Middle frontal gyrus (tissue), 1 donor: ENCODE data around the gene MFRP.

Experiments
- DNase-seq: peaks from one replicate; pipeline ENCODE4 v3.0.0-alpha.2; 2015; ENCODE audit warnings: low spot score; ENCODE audit errors: extremely low spot score

Gene MFRP

DNA sequence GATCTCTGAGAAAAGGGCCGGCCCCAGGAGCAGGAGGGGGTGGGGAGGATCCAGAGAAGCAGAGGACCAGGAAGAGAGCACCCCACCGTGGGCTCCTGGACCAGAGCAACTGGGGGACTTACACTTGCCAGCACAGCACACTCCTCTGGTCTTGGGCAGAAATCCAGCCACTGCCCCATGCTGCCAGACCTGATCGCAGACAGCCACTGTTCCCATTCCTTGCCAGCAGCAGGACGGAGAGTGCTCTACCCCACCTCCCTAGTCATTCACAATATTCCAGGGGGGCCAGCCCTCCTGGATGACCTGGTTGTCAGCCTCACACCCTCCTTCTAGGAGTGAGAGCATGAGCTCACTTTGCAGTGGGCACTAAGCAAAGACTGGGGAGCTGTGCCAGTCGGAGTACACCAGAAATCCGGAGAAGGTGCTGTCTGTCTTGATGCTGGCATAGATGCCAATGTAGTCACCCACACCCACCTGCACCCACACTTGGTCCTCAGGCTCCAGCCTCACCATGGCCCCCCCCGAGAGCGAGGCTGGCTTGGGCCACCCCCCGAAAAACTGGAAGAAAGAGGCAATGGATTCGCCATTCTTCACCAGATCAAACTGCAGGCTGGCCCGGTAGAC lies 7.4 kb downstream of the MFRP start:
- no peak for DNase-seq

DNA sequence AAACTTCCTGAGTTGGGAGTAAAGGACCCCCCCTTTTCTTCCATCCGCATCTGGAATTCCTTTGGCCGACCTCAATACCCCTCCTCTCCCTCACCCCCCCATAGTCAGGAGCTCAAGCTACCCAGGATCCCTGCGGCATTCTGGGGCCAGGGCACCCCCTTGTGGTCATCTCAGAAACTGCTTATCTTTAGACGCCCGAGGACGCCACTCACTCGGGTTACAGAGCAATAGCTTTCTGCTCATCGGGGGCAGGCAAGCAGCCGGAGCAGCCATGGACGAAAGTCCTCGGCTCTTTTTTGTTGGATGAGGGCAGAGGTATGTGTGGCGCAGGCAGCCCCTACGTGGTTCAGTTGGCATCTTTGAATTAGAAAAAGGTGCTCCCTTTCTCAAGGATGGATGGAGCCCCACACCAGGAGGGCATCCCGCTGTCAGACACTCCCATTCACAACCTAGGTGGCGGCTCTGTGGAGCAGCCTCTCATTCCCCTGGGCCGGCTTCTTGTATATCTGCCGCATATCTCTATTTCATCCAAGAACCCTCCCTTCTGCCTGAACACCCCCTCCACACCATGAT lies 8.1 kb downstream of the MFRP start:
- no peak for DNase-seq

DNA sequence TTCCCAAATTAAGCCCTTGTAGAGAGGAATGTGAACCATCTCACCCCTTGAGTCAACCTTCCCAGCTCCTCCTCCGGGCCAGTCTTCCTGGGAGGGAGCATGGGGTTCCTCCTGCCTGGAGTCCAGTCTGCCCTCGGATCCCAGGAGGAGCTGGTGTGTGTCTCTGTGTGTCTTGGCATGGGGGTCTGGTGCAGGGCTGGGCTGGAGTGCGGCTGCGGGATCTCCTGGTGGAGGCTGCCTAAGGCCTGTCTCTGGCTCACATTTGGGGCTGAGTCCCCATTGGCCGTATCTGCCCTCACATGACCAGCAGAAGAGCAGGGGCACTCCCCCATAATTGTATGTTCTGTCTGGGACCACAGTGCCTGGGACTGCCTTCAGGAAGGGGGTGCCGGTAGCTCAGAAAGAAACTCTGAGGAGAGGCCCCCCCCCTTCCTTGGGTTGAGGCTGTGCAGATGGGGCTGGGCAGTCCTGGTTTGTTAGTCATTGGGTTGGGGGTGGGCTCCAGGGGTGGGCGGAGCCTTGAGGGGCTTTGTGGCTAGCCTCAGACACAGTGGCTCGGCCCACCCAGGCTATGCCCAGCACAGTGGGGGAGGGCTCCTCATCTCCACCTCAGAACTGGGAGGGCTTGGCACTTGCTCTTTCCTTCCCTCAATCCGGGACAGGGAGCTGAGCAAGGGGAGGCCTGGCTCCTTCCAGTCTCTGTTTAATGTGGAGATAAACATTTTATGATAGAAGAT lies 8.8 kb downstream of the MFRP start:
- DNase-seq, result no peak

DNA sequence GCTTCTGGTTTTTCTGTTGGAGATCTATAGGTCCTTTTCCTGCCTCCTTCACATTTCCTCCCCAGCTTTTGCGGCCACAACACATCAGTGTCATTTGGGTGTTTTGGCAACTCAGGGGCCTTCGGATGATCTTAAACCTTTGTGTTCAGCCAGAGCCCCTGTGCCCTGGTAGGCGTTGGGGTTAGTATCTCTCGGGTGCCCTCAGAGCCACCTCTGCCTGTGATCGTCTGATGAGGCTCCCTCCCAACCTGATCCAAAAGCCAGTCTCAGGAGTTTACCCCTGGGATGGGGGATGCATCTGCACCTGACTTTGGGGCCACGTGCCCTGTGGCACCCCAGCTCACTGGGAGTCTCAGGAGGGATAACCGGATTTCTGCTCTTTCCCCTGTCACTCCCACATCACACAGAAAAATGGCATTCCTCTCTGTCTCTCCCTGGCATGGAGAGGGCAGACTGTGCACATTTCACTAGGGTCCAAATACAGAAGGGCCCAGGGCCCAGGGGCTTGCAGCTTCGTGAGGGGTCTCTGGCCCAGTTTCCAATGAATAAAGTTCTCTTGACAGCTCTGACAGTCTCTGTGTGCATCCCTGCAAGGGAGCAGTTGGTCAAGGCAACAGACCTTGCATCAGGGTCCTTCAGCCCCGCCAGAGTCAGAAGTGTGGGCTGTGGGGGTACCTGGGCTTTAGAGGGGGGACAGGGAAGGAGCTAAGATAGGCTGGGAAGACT lies 9.6 kb downstream of the MFRP start:
- DNase-seq, result no peak

DNA sequence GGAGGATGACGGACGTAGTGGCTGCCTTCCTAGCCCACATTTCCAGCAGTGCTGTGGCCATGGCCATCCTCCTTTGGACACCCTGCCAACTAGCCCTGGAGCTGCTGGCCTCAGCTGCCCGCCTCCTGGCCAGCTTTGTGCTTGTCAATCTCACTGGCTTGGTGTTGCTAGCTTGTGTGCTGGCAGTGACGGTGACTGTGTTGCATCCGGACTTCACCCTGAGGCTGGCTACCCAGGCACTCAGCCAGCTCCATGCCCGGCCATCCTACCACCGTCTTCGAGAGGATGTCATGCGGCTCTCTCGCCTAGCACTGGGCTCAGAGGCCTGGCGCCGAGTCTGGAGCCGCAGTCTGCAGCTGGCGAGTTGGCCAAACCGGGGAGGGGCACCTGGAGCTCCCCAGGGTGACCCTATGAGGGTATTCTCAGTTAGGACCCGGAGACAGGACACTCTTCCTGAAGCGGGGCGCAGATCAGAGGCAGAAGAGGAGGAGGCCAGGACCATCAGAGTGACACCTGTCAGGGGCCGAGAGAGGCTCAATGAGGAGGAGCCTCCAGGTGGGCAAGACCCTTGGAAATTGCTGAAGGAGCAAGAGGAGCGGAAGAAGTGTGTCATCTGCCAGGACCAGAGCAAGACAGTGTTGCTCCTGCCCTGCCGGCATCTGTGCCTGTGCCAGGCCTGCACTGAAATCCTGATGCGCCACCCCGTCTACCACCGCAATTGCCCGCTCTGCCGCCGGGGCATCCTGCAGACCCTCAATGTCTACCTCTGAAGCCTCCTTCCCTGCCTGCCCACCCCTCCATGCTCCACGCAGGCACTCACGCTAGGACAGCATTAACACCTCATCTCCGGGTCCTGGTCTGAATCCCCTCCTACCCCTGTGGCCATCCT lies 10.6 kb downstream of the MFRP start:
- DNase-seq, result no peak

DNA sequence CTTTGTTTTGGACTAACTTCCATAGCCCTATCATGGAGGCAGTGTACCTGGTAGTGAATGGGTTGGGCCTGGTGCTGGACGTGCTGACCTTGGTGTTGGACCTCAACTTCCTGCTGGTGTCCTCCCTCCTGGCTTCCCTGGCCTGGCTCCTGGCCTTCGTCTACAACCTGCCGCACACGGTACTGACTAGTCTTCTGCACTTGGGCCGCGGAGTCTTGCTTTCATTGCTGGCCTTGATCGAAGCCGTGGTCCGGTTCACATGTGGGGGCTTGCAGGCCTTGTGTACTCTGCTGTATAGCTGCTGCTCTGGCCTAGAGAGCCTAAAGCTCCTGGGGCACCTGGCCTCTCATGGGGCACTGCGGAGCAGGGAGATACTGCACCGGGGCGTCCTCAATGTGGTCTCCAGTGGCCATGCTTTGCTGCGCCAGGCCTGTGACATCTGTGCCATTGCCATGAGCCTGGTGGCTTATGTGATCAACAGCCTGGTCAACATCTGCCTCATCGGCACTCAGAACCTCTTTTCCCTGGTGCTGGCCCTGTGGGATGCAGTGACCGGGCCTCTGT lies 11.3 kb downstream of the MFRP start:
- DNase-seq, result no peak

DNA sequence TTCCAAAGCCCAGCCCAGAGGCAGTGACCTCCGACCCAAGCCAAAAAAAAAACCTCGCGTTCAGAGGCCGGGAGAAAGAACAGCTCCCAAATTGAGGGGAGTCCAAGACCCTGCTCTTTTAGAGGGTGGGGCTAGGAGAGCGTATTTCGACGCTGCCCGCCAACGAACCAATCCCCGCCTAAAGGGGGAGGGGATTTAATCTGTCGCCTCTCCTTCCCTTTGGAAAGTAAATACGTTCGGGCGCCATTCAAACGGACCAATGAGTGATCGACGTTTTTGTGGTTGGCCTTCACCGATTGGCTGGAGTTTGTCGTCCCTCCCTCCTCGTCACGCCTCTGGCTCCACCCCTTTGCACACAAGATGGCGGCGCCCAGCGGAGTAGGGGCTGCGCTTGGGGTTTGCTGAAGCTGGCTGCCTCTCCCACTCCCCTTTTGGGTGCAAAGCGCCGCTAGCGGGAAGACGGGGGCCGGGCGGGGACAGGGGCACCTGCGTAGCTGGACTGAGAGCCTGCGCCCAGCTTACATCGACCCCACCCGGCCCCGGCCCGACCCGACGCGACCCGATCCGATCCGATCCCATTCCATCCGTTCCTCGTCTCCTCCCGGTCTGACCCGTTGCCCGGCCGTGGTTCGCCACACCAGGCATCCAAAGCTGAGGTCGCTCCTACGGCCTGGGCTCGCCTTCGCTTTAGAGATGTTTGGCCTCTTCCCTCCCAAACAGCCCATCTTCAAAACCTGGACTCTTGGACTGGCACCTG lies 12.2 kb downstream of the MFRP start, which contains the start of gene RNF26:
Gene RNF26, plus strand, starts transcription at position 354 of the 757 bp plus-strand sequence. CDS start 596 bp downstream, outside the sequence.
- peak; percentile 98 for DNase-seq

DNA sequence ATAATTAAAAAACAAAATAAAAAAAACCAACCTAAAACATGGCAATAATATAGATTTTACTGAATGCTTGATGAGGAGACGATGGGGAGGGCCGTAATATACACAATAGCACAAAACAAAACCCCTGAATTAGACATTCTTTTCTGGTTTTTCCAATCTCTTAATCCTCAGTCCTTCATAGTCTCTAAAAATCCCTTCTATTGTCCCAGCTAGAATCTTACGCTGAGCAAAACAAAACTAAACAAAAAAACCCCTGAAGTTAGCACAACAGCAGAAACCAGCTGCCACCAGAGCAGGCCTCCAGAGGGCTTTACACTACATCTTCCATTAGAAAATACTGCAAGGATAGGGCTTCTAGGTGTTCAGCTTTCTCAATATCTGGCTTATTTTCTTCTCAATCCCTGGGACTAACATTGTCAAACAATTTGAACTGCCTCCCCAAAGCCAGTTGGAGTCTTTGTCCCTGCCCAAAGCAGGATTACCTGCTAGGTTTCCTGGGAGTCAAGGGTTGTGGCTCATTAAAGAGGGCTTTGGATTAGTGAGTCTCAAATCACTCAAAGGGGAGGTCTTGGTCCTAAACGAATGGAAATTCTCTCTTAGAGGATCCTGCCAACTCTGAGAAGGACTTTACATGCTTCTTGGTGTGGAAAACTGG lies 14.3 kb downstream of the MFRP start:
- no peak for DNase-seq

DNA sequence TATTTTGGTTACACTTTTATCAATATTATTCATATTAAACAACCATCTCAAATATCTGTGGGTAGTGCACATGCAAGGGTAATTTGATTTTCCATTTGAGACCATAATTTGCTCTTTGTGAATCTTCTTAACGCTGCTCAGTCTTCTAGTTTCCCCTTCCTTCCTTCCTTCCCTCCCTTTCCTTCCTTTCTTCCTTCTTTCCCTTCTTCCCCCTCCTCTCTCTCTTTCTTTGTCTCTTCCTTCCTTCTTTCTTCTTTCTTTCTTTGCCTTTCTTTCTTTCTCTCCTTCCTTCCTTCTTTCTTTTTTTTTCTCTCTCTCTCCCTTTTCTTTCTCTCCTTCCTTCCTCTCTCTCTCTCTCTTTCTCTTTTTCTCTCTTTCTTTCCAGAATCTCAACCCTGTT lies 16.3 kb downstream of the MFRP start:
- DNase-seq, result no peak

DNA sequence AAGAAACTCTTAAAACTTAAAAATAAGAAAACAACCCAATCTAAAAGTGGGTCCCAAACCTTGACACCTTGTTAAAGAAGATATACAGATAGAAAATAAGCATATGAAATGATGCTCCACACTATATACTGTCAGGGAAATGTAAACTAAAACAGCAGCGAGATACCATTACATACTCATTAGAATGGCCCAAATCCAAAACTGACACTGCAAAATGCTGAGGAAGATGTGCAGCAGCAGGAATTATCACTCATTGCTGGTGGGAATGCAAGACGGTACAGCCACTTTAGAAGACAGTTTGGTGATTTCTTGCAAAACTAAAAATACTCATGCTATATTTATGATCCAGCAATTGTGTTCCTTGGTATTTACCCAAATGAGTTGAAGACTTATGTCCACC lies 17.2 kb downstream of the MFRP start:
- no peak for DNase-seq

DNA sequence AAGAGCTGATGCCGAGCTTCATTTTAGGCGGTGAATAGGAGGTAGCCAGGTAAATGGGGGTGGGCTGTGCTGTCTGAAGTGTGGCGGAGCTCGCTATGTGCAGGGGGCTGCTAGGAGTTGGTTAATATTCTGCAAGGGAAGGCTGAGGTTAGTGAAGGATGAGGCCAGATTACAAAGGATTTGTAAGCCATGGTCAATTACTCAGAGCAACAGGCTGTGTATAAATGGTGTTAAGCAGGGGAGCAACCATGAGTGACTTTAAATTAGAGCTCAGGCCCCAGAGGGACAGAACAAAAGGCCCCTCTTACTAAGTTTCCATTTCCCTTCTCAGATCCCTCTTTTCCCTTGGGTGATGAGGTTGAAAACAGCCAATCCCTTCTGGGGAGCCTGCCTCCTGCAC lies 22.3 kb downstream of the MFRP start:
- no peak for DNase-seq

DNA sequence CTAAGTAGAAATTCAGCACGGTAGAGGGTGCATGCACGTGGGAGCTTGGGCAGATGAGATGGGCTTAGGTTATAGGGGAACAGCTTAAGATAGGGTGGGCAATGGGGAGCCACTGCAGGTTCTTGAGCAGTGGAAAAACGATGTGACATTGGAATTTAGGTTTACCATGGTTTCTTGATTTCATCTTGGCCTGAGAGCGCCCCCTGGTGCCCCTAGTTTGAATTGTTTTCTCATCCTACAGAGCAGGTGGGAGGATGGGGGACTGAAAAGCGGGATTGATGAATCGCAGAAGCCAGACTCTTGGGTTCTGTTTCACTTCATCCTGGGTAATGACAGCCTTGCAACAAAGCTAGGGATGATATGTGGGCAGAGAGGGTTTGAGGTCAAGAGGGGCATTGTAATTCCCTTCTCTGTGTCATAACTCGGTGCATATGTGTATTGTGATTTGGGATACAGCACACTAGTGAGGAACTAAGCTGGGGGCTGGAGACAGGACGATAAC lies 22.9 kb downstream of the MFRP start:
- DNase-seq, result peak; percentile 45

DNA sequence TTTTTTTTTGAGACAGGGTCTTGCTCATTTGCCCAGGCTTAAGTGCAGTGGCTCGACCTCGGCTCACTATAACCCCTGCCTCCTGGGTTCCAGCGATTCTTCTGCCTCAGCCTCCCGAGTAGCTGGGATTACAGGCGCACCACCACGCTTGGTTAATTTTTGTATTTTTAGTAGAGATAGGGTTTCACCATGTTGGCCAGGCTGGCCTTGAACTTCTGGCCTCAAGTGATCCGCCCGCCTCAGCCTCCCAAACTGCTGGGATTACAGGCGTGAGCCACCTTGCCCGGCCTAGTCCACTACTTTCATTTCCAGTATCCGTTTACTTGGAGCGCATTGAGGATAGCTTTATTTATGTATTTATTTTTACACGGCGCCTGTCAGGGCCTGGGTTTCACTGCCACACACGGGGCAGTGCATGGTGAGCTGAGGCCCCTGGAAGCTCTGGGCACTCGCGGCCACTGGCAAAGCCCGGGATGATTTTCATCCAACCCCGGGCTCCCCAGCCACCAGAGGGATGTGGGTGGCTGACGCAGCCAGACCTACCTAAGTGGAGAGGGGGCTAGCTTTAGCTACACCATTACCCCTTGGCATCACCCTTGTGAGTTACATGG lies 23.5 kb downstream of the MFRP start:
- no peak for DNase-seq

DNA sequence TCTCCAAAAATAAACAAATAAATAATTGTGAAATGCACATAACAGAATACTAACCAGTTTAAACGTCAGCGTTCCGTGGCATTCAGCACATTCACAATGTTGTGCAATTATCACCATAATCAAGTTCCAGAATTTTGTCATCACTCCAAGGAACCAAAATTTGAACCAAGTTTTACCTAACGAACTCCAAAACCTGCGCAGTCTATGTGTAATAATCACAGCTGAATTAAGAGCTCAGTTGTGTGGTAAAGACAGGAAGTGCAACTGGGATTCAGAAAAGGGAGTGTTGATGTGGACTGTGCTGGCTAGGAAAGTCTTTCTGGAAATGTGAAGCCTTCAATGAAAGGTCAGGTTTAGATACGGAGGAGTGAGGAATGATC lies 24.2 kb downstream of the MFRP start:
- DNase-seq, result no peak

DNA sequence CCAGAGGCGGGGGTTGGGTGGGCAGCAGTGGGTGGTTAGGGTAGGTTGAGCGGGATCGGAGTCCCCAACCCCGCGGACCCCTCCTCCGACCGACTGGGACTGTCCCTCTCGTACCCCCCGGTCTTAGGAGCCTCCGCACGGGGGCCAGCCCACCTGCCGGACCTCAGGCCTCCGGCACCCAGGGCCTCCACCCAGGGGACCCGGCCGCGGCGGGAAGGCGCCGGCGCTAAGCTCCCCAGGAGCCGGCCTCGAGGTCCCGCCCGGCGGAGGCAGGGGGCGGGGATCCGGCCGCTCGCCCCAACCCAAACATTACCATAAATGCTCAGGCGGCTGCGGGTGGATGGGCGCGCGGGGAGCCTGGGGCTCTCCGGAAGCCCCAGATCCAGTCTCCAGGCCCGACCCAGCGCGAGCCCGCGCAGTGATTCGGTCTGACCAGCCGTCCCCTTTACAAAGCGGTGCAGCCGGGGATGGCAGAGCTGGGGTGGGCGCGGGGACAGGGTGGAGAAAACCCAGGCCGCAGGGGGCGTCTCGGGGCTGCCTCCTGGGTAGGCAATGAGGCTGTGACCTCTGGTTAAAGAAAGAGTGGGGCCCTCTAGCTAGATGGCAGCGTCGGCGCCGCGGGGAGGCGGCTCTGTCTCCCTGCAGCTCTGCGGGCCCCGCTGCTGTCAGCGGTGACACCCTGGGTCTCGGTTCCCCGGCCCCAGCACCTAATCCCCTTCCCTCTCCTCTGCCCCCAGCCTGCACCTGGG lies 25.6 kb downstream of the MFRP start:
- DNase-seq, result no peak

DNA sequence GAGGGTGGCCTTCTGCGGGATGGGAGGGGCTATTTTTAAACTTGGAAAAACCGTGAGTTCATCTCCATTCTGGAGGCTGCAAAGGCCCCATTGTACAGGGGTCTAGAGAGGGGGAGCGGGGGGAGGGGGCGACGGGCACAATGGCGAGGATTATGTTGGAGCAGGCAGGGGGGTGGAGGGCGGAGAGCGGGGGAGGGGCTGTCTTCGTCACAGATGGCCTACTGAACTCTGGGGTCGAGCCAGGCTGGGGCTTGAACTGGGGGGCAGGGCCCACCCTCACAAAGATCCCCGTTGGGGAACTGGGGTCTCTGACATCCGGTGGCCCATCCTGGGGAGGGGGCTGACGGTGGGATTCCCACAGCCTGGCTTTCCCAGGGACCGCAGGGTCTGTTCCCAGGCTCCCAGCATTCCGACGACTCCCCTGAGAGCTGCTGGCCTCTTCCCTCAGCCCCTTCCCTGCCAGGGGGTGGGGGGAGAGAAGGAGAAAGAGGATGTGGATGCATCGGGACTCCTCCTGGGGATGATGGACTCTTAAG lies 26.2 kb downstream of the MFRP start:
- no peak for DNase-seq

DNA sequence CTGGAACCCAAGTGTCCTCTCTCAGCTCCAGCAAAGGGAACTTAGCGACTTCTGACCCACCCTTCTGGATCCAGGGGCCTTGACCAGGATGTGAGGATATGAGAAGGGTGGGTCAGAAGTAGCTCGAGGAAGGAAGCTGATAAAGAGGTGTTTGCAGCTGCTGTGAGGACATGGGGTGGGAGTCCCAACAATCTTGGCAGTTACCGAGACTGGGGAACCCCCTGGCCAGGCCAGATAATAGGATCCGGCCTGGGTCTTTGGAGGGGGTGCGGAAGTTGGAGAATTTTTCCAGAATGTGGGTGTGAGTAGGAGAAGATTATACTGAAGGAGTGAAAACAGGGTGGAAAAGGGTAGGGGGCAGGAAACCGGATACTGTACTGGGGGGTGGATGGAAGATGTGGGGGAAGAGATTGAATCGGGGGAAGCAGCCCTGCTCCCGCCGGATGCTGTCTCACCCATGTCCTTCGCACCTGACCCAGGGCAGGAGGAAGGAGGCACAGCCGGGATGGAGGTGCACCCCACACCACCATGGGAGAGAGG lies 26.7 kb downstream of the MFRP start:
- no peak for DNase-seq
